Hepatocyte (in vitro differentiated cells): ENCODE results near the gene CELSR2.

Experiments
- EZH2 ChIP-seq: fragments of 200-600 bp; sonication (generic); IDR thresholded peaks from 2 replicates; pipeline ENCODE4 v1.6.1; 2016; ENCODE audit warnings: antibody characterized with exemption, mild to moderate bottlenecking, borderline replicate concordance
- TF ChIP-seq, protein P1 (sequence below): fragments of 200-600 bp; sonication (generic); IDR thresholded peaks from 2 replicates; pipeline ENCODE4 v1.5.1; 2016; ENCODE audit warnings: antibody characterized with exemption, mild to moderate bottlenecking; ENCODE audit not compliant: poor library complexity

- TF ChIP-seq, protein P1, sequence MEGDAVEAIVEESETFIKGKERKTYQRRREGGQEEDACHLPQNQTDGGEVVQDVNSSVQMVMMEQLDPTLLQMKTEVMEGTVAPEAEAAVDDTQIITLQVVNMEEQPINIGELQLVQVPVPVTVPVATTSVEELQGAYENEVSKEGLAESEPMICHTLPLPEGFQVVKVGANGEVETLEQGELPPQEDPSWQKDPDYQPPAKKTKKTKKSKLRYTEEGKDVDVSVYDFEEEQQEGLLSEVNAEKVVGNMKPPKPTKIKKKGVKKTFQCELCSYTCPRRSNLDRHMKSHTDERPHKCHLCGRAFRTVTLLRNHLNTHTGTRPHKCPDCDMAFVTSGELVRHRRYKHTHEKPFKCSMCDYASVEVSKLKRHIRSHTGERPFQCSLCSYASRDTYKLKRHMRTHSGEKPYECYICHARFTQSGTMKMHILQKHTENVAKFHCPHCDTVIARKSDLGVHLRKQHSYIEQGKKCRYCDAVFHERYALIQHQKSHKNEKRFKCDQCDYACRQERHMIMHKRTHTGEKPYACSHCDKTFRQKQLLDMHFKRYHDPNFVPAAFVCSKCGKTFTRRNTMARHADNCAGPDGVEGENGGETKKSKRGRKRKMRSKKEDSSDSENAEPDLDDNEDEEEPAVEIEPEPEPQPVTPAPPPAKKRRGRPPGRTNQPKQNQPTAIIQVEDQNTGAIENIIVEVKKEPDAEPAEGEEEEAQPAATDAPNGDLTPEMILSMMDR, result no peak
- no peak for TF ChIP-seq EZH2
Observed at GRCh38 chr1:109258481-109259466, 9.4 kb downstream of the CELSR2 start.
